Measurements from ENCODE around the gene CXCL12. TPM values are rescaled to one million over a fixed set of nuclear protein-coding genes. Genes with fewer than 3 reads are reported as not detected.

CXCL12 gene
- total RNA-seq, 1 experiment from 2014 or later = 0.47 TPM

DNA sequence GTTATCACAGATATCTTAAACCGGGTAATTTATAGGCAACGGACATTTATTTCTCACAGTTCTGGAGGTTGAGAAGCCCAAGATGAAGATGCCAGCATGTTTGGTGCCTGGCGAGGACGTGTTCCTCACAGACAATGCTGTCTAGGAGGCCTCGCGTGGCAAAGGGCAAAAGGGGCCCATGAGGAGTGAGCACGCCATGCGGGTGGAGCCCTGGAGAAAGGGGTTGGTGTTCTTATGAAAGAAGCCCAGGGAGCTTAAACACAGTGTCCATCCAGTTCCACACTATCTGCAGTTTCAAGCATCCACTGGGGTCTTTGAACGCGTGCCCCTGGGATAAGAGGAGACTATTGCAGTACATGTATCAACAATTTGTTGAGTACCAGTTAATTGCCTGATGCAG lies 51.4 kb downstream of the CXCL12 start:
- H3K4me3 ChIP-seq (ENCODE audit: low read length) = no peak overlapping the region
- TF ChIP-seq EZH2phosphoT487 (IDR thresholded peaks at IDR 0.05; ENCODE audit: borderline replicate concordance, low read length) = no peak
- TF ChIP-seq EZH2 (IDR thresholded peaks at IDR 0.05; ENCODE audit: low read length, unreplicated experiment) = no peak
- TF ChIP-seq, protein P1, sequence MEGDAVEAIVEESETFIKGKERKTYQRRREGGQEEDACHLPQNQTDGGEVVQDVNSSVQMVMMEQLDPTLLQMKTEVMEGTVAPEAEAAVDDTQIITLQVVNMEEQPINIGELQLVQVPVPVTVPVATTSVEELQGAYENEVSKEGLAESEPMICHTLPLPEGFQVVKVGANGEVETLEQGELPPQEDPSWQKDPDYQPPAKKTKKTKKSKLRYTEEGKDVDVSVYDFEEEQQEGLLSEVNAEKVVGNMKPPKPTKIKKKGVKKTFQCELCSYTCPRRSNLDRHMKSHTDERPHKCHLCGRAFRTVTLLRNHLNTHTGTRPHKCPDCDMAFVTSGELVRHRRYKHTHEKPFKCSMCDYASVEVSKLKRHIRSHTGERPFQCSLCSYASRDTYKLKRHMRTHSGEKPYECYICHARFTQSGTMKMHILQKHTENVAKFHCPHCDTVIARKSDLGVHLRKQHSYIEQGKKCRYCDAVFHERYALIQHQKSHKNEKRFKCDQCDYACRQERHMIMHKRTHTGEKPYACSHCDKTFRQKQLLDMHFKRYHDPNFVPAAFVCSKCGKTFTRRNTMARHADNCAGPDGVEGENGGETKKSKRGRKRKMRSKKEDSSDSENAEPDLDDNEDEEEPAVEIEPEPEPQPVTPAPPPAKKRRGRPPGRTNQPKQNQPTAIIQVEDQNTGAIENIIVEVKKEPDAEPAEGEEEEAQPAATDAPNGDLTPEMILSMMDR (conservative IDR thresholded peaks at IDR 0.05; ENCODE audit: low read depth, low read length) = no peak
- DNase-seq = no peak
- intact Hi-C loops (cut with micrococcal nuclease) = no loop called here
- peaks cover 16% of the 10 kb centered on the region; the same call in 1 of the 2 replicates for H3K27me3 ChIP-seq (ENCODE audit: low read length)
- H3F3A ChIP-seq (ENCODE audit: low read length, unreplicated experiment) = no peaks in the 10 kb centered on the region
- H4K20me1 ChIP-seq (ENCODE audit: low read length) = no peaks in the 10 kb centered on the region
- no TSS peak for BruUV-seq (replicated peaks)
- ChIA-PET CTCF (no interaction called here), POLR2A (ENCODE audit: unreplicated experiment) (no interaction called here)
- no peak overlapping the region for H3K9ac ChIP-seq (ENCODE audit: low read length)
- no peaks in the 10 kb centered on the region for H3K79me2 ChIP-seq (ENCODE audit: low read length)
- no peak overlapping the region for H3K4me2 ChIP-seq (ENCODE audit: low read length)
- H3K36me3 ChIP-seq (ENCODE audit: low read depth, low read length) = no peaks in the 10 kb centered on the region
- H3K27ac ChIP-seq (ENCODE audit: low read length) = no peak overlapping the region
- H3K9me3 ChIP-seq (ENCODE audit: low read length) = no peaks in the 10 kb centered on the region
- no peaks in the 10 kb centered on the region for H3K9me2 ChIP-seq (replicated peaks; ENCODE audit: low read length)
- H3K4me1 ChIP-seq (ENCODE audit: insufficient read depth, low read length) = no peaks in the 10 kb centered on the region
- H2AFZ ChIP-seq (ENCODE audit: low read length) = no peak overlapping the region
- no peak for ATAC-seq

DNA sequence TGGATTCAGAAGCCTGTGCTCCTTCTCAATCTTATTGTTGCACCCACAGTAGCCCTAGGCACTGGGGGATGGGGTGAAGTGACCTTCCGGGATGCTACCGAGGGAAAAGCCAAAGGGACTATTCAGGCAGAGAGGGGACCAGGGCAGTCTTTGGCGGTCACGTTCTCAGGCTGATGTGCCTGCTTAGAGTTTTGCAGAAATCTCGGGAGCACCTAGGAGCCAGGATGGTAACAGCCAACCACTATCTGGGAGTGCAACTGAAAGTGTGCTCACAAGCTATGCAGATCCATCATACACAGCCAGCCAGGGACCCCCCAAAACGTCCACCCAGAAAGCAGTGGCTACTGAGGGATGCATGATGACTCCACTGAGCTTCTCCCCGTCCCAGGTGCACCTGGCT lies 52.4 kb downstream of the CXCL12 start:
- Histone ChIP-seq H3K36me3 (ENCODE audit: low read depth, low read length) (no peaks in the 10 kb centered on the region), H3K9me3 (ENCODE audit: low read length) (no peaks in the 10 kb centered on the region), H3K27ac (ENCODE audit: low read length) (no peak overlapping the region), H3K79me2 (ENCODE audit: low read length) (no peaks in the 10 kb centered on the region), H3F3A (ENCODE audit: low read length, unreplicated experiment) (no peaks in the 10 kb centered on the region), H3K4me2 (ENCODE audit: low read length) (no peak overlapping the region), H3K4me3 (ENCODE audit: low read length) (no peak overlapping the region), H3K9me2 (replicated peaks; ENCODE audit: low read length) (no peaks in the 10 kb centered on the region), H4K20me1 (ENCODE audit: low read length) (no peaks in the 10 kb centered on the region), H3K4me1 (ENCODE audit: insufficient read depth, low read length) (no peaks in the 10 kb centered on the region), H3K9ac (ENCODE audit: low read length) (no peak overlapping the region), H3K27me3 (ENCODE audit: low read length) (peaks cover 16% of the 10 kb centered on the region; the same call in 1 of the 2 replicates), H2AFZ (ENCODE audit: low read length) (no peak overlapping the region)
- TF ChIP-seq, protein P1 (conservative IDR thresholded peaks at IDR 0.05; ENCODE audit: low read depth, low read length) = no peak
- no peak for TF ChIP-seq EZH2phosphoT487 (IDR thresholded peaks at IDR 0.05; ENCODE audit: borderline replicate concordance, low read length)
- no peak for TF ChIP-seq EZH2 (IDR thresholded peaks at IDR 0.05; ENCODE audit: low read length, unreplicated experiment)
- POLR2A ChIA-PET (ENCODE audit: unreplicated experiment) = no interaction called here
- DNase-seq (no peak), ATAC-seq (no peak)
- intact Hi-C loops (cut with micrococcal nuclease) = no loop called here
- CTCF ChIA-PET = no interaction called here
- BruUV-seq (replicated peaks) = no TSS peak

DNA sequence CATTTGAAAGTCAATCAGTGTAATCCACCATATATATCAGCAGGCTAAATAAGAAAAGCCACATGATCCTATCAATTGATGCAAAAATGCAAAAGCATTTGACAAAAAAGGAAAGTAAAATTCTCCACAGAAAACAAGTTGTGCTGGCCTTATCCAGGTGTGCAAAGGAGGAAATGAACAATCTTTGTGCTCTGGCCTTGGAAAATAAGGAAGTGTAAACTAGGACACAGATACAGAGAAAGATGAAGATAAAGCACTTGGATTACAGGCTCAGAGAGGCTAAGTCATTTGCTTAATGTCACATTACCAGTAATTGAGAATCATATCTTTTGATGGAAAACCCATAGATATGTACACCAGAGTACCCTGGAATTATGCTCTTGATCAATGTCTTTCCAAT lies 54.5 kb downstream of the CXCL12 start:
- Histone ChIP-seq H3K36me3 (ENCODE audit: low read depth, low read length) (no peaks in the 10 kb centered on the region), H3K9me3 (ENCODE audit: low read length) (no peaks in the 10 kb centered on the region), H3K27me3 (ENCODE audit: low read length) (peaks cover 16% of the 10 kb centered on the region; the same call in 1 of the 2 replicates), H2AFZ (ENCODE audit: low read length) (no peak overlapping the region), H3K9ac (ENCODE audit: low read length) (no peak overlapping the region), H3K4me2 (ENCODE audit: low read length) (no peak overlapping the region), H3K9me2 (replicated peaks; ENCODE audit: low read length) (no peaks in the 10 kb centered on the region), H3K4me3 (ENCODE audit: low read length) (no peak overlapping the region), H3K79me2 (ENCODE audit: low read length) (no peaks in the 10 kb centered on the region), H3K27ac (ENCODE audit: low read length) (no peak overlapping the region), H3K4me1 (ENCODE audit: insufficient read depth, low read length) (peaks cover 1% of the 10 kb centered on the region; the same call in 1 of the 2 replicates), H3F3A (ENCODE audit: low read length, unreplicated experiment) (no peaks in the 10 kb centered on the region), H4K20me1 (ENCODE audit: low read length) (no peaks in the 10 kb centered on the region)
- BruUV-seq (replicated peaks) = no TSS peak
- TF ChIP-seq EZH2 (IDR thresholded peaks at IDR 0.05; ENCODE audit: low read length, unreplicated experiment) = no peak
- TF ChIP-seq EZH2phosphoT487 (IDR thresholded peaks at IDR 0.05; ENCODE audit: borderline replicate concordance, low read length) = no peak
- TF ChIP-seq, protein P1 (conservative IDR thresholded peaks at IDR 0.05; ENCODE audit: low read depth, low read length) = no peak
- ChIA-PET POLR2A (ENCODE audit: unreplicated experiment) (no interaction called here), CTCF (no interaction called here)
- DNase-seq = no peak
- ATAC-seq = no peak
- intact Hi-C loops (cut with micrococcal nuclease) = no loop called here
